Vagina (tissue), 2 donors: ENCODE results near the gene CDC14A.

Experiments
- CTCF ChIP-seq, 3 experiments: fragments of 450-650 bp in 2 of 3; fragments of 200-600 bp in 1 of 3; sonication (generic) in 1 of 3; IDR thresholded peaks; one replicate each; pipeline ENCODE4 v1.5.1; 2017 to 2019; ENCODE audit warnings: antibody characterized with exemption in 3 of 3, mild to moderate bottlenecking in 2 of 3, moderate library complexity in 2 of 3
- POLR2AphosphoS5 ChIP-seq, 2 donors: sonication (generic); formaldehyde crosslinking; IDR thresholded peaks; one replicate each; pipeline ENCODE4 v1.9.0; 2017; ENCODE audit warnings: antibody characterized with exemption in 2 of 2, mild to moderate bottlenecking in 2 of 2, low read depth in 1 of 2; ENCODE audit not compliant: insufficient read depth in 1 of 2

GRCh38 chr1:100556925-100557605 lies 204.8 kb downstream of the CDC14A start:
- TF ChIP-seq CTCF (IDR thresholded peaks at IDR 0.05) = no peak
- no peak for TF ChIP-seq POLR2AphosphoS5 (IDR thresholded peaks at IDR 0.05; ENCODE audit: insufficient read depth in 1 of 2, low read depth in 1 of 2)
